NCI-H748 (cell line): ENCODE results near the gene XBP1.
"Not testable (repeated sequence)": the region's sequence is repeated elsewhere in the genome, so short reads cannot be mapped to it uniquely, and the experiment has no call there.

Experiments
- DNase-seq: peaks from one replicate; lab custom pipeline; 2025; ENCODE audit not compliant: unreplicated experiment; lab: John Stamatoyannopoulos, UW

XBP1 gene

DNA sequence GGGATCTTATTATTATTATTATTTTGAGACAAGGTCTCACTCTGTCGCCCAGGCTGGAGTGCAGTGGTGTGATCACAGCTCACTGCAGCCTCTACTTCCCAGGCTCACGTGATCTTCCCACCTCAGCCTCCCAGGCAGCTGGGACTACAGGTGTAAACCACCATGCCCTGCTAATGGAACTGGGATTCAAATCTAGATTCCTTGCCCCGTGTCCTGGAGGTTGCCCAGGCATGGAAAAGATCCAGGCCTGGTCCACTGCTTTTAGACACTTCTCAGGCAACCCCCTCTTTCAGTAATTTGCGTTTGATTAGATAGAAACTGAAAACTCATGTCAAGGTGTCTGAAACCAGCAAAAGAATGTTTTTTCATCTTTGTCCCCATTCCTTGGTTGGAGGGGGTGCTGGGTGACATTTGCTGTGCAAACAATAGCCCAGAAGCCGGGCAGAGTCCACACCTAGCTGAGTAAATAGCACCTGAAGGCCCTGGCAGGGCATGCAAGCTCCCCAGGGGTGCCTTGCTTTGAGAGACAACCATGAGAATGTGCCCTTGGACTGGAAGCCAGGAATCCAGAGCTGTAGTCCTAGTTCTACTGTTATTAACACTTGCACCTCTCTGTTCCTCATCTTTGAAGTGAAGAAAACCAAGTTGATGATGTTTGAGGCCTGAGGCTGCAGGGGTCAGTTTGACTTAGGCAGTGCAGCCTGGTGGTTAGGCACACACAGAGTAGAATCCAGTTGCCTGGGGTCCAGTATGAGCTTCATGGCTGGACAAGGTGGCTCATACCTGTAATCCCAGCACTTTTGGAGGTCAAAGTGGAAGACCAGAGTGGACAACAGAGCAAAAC lies 19.1 kb upstream of the XBP1 start:
- peak; percentile 9 for DNase-seq

DNA sequence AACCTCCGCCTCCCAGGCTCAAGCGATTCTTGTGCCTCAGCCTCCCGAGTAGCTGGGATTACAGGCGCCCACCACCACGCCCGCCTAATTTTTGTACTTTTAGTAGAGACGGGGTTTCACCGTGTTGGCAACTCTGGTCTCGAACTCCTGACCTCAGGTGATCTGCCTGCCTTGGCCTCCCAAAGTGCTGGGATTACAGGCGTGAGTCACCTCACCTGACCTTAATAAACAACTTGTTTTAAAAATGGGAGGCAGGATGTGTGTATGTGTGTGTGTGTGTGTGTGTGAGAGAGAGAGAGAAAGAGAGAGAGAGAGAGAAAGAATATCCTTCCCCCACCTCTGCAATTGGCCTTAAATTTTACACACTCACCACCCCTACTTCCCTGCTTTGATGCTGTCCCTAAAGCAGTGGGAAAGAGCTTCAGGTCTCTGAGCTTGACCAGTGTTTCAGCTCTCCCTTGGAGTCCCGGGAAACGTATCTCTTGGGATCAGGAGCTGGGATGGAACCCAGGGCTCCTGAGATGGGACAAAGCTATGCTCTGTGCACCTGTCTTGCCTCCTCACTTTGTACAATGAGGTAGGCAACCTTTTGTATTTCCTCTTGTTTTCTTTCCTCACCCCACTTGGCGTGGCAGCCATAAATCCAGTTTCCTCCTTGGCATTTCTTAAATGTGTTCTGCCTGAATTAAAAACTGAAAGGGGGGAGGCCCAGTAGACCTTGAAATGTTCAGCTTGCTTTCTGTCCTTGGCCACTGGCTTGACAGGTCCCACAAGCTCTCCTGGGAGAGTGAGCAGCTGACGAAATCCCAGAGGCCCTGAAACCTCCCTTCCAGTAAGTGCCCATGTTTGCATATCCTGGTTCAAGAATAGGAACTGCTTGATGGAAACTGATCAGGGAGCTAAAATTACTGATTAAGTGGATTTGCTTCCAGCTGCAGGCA lies 17.8 kb upstream of the XBP1 start:
- DNase-seq = peak; percentile 7

DNA sequence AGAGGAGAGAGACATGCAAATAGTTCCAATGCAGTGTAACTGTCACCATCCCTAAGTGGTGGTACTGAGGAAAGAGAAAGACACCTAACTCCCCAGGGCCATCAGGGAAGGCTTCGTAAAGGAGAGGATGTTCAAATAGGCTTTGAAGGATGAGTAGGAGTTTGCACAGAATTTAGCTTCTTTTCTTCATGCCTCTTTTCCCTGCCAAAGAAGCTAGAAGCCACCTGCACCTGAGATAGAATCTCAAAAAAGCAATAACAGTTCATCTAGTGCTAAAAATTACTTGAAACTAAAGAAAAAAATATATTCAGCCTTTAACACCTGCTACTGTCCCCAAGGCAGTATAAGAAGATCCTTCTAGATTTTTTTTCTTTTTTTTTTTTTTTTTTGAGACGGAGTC lies 16.7 kb upstream of the XBP1 start:
- no peak for DNase-seq

DNA sequence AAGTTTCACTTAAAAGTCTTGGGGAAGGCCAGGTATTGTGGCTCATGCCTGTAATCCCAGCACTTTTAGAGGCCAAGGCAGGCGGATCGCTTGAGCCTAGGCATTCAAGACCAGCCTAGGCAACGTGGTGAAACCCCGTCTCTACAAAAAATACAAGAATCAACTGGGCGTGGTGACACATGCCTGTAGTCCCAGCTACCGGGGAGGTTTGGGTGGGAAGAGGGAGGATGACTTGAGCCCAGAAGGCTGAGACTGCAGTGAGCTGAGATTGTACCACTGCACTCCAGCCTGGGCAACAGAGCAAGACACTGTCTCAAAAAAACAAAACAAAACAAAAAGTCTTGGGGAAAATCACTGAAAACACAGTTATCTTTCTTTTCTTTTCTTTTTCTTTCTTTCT lies 15.4 kb upstream of the XBP1 start:
- DNase-seq = no peak

DNA sequence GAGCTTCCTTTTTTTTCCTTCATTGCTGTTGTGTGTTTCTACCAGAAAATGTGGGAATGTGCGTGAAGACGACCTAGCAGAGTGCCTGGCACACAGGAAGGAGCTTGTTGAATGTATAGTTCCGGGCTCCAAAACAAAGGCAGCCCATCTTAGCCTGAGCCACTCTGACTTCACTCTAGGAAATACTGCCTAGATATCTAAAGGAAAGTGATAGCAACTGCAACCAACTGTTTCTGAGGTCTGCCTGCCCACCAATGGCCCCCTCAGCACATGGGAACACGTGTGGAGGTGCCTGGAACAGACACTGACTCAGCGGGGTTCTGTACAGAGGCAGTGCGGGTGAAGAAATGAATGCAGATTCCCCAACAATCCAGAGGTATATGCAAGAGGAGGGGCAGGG lies 14.7 kb upstream of the XBP1 start:
- DNase-seq = no peak

DNA sequence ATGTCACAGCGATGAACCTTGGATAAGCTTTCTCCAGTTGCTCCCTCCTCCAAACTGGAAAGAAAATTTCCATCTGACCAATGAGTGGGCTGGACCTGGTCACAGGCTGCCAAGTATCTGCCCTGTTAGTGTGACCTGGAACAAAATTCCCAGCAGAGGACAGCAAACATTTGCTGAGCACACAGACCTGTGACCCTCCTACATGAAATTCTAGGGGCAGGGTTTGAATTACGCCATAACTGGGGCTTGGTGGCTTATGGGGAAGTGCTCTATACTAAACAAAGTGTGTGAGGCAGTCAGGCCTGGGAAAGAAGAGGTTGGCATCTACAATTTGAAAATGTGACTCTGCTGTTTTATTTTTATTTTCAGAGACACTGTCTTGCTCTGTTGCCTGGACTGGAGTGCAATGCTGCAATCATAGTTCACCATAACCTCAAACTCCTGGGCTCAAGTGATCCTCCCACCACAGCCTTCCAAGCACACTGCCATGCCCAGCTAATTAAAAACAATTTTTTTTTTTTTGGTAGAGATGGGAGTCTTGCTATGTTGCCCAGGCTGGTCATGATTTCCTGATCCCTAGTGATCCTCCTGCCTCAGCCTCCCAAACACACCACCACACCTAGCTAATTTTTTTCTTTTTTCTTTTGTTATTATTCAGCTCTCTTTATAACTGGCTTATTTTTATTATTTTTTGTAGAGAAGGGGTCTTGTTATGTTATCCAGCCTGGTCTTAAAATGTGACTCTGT lies 13.6 kb upstream of the XBP1 start:
- no peak for DNase-seq

DNA sequence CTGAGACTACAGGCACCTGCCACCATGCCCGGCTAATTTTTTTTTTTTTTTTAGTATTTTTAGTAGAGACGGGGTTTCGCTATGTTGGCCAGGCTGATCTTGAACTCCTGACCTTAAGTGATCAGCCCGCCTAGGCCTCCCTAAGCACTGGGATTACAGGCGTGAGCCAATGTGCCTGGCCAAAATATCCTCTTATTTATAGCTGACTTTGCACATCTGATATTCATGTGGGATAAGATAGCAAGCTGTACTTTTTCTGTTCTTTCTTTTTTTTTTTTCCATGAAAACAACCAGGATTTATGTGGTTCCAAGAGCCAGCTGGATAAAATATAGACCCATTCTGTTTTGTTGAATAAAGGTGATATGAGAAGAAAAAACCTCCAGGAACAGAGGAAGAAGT lies 12.1 kb upstream of the XBP1 start:
- DNase-seq = no peak

DNA sequence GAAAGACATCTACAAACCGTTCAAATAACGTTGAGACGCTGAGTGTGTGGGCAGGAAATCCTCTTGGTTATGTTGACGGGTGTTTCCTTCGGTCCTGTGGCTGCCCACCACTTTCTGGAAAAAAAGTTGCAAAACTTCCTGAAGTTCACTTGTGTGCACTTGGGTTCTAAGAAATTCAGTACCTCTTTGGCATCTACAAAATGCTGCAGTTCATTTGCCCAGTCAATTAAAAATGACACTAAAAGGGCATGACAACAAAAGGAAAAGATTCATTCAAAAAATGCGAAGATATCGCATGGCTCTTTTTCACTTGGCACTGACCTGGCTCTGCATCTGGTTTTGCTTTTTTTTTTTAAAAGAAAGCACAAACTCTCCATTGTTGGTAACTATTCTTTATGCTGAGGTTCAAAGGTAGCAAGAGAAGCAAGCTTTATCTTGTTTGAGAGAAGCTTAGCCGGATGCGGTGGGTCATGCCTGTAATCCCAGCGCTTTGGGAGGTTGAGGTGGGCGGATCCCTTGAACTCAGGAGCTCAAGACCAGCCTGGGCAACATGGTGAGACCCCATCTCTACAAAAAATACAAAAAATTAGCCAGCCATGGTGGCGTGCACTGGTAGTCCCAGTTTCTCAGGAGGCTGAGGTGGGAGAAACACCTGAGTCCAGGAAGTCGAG lies 10.6 kb upstream of the XBP1 start:
- no peak for DNase-seq

DNA sequence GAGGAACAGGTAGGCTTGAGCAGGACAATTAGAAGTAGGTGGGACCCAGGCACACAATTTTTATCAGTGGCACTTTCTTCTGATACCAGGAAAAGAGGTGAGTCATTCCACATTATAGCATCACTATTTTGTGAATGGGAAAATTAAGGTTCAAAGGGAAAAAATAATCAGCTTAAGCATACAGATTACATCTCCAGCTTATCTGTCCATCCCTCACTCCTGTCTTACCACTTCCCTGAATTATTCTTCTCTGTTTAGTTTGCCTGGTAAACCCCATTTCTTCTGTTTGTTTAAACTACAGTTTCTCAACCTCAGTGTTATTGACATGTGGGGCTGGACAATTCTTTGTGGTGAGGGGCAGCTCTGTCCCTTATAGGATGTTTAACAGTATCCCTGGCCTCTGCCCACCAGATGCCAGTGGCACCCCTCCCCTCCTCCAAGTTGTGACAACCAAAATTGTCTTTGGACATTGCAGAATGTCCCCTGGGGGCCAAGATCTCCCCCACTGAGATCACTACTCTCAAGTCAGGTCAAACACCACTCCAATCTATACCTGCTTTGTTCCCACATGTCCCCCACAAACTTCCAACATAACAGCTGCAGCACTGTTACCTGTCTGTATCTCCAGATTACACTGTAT lies 8.5 kb upstream of the XBP1 start:
- DNase-seq = no peak

DNA sequence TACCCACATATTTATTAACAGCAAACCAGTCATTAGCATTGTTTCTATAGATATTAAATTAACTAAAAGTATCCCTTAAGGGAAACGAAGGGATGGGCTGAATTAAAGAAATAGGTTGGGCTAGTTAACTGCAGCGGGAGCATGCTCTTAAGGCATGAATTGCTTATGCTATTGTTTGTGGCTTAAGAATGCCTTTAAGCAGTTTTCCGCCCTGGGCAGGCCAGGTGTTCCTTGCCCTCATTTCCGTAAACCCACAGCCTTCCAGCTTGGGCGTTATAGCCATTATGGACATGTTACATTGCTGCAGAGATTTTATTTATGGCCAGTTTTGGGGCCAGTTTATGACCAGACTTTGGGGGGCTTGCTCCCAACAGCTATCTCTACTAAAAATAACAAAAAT lies 5.1 kb upstream of the XBP1 start:
- not testable (repeated sequence) for DNase-seq

DNA sequence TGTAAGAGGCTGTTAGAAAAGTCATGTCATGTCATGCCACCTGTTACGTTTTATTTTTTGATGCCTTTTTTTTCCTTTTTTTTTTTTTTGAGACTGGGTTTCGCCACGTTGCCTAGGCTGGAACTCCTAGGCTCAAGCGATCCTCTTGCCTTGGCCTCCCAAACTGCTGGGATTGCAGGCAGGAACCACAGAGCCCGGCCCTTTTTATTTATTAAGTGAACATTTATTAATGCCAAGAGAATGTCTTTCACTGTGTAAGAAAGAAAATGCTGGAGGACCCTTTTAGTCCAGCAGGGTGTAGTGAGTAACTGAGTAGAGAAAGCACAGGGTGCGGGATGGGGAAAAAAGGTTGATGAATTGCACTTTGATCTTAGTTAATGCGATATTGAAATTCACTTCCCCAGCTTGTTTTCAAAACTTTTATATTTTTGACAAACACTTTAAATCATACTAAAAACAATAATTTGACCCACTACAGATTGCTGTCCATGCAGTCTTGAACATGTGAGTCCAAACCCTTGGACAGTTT lies 2.3 kb upstream of the XBP1 start:
- DNase-seq = no peak

DNA sequence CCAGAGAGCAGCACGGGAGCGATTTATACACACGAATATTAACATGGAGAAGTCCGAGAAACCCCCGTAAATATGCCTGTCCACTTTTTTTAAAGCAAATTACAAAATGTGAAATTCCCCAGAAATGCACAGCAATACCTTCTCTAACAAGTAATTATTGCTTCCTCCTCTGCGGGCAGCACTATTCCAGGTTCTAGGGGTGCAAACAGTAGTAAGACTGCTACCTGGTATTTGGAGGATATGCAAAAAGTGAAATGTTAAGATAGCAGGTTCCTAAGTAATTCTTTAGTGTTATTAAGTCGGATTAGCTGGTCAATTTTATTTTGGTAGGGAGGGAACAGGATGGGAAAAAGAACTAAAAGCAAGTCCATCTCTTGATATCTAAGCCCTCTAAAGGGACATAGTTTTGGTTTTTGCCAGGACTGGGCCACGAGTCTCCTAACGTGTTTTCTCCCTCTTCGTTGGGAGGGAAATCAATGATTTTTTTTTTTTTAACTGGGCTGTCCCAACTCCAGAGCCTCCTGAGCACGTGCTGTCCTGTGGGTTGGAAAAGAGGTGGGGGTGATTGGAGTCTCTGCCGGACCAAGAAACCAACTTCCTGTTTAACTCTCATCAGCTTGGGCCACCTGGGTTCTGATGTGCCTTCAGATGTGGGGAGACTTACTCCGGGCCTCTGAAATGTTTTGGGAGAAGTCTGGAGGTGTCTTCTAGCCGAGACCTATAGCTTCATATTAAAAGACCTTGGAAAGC lies 1.7 kb upstream of the XBP1 start:
- no peak for DNase-seq

DNA sequence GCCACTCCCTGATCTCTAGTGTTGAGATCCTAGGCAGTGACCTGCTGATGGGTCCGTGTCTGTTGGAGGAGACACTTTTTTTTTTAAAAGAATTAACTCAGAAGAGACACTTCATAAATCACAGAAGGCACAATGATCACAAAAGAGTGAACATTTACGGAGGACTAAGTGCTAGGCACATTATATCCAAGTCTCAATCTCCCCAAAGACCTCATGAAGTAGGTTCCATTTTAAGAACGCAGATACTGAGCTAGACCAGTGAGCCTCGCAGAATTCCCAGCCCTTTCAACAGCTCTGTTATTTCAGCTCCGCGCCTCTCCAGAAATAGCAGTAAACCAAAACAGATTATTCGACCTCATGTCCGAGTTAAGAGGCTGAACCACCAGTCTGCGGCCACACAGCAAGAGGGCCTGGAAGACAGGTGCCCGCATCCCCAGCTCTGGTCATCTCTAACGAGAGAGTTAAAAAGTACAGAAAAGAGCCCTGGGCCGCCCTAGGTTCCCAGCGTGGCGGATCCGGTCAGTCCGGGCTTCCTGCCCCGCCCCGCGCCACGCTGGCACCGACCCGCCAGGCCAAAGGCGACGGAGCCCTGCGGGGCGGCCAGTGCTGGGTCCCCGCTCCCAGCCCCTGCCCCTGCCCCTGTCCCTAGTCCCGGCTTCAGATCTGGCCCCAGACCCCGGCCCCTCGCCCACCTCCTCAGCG lies 612 bp downstream of the XBP1 start:
- peak; percentile 59 for DNase-seq

DNA sequence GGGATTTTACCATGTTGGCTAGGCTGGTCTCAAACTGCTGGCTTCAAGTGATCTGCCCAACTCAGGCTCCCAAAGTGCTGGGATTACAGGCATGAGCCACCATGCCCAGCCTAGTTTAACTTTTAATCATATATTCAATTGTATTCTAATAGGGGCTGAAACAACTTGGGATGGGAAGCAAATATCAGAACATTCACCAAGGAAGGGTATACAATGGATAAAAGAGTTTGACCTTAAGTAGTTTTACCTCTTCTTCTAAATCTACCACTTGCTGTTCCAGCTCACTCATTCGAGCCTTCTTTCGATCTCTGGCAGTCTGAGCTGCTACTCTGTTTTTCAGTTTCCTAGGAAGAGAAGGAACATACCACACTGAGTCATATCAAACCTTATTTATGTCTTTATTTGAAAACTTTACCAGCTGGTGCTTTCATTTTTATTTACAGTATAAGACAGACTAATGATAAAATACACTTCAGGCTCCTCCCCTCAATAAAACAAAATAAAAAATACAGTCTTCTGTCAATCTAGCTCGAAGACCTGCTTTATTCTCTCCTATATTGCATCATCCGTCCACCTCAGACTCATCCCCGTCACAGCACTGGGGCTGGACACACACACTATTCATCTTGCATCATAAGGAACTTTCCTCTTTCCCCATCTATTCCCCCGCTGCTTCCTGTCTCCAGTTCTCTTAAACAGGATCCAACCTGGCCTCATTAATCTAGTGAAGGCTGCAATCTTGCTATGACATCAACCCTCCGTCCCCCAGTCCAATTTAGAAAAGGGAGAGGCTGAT lies 1.4 kb downstream of the XBP1 start:
- DNase-seq = peak; percentile 58

DNA sequence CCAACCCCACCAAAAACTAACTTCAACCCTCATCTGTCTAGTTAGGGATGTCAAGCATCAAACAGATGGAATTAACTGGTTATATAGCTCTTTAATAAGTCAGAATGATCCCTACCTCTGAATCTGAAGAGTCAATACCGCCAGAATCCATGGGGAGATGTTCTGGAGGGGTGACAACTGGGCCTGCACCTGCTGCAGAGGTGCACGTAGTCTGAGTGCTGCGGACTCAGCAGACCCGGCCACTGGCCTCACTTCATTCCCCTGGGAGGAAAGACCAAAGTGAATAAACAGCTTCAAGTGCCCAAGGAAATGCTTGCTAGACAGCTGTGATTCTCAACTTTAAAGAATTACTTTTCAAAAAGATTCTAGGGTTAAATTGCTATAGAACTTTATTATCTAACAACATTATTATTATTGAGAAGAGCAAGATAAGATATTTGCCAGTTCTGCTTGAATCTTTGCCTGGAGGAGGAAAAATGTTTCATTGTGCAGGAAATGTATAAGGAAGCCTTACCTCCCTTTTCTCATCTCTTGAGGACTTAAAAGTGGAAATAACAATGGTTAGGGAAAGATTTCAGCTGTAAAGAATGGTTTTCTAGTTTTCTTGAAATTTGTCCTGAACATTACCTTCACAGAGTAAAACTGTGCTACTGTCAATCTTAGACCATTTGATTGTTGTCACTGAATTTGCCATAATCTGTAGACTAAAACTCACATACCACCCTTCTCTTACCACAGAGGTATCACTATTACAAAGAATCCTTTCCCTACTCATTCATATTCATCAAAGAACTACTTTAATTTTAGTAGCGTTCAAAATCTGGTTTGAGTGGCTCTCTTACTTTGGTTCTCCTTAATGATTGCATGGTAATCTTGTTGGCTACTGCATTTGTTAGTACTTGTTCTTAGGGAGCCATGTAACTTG lies 4.2 kb downstream of the XBP1 start:
- no peak for DNase-seq

DNA sequence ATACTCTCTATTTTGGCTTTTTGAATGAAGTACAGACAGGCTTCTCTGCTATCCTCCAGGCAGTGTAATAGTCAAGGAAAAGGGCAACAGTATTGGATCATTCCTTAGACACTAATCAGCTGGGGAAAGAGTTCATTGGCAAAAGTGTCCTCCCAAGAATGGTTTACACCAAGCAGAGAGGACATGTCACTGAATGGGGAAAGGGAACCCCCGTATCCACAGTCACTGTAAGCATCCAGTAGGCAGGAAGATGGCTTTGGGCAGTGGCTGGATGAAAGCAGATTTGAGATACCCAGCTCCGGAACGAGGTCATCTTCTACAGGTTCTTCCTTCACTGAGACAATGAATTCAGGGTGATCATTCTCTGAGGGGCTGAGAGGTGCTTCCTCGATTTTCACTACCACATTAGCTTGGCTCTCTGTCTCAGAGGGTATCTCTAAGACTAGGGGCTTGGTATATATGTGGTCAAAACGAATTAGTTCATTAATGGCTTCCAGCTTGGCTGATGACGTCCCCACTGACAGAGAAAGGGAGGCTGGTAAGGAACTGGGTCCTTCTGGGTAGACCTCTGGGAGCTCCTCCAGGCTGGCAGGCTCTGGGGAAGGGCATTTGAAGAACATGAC lies 5.2 kb downstream of the XBP1 start:
- no peak for DNase-seq
